HG03342 (cell line): ENCODE data around the gene CNIH1.
A peak's percentile ranks its signal among the peaks of the same experiment; 100 is the strongest.
"Not testable (repeated sequence)": the region's sequence is repeated elsewhere in the genome, so short reads cannot be mapped to it uniquely, and the experiment has no call there.

Experiments
- ATAC-seq: cut with Tn5 transposase; IDR thresholded peaks from one replicate; pipeline ENCODE4 v1.9.1; 2021; ENCODE audit warnings: mild to moderate bottlenecking, moderate library complexity; ENCODE audit not compliant: unreplicated experiment

The CNIH1 gene

DNA sequence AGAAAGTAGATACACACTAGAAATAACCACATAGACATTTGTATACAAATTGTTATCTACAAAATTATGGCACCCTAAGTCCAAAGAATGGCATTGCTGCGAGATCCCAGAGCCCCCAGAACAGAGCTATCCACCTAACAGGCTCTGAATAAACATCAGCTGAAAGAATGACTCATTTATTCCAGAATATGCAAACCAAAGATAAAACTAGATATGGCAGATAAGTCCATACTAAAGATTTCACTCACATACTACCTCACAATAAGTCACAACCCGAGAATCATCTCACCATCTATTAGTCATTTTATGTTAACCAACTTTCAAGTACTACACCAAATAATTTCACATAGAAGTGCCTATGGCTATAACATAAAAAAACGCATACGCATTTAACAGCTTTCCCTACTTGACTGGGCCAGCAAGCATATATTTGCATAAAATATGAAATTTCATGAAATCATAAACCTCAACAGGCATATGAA lies 5.6 kb downstream of the CNIH1 start:
- ATAC-seq = peak; percentile 71

GRCh38 chr14:54428527-54428926 lies 12.6 kb downstream of the CNIH1 start:
- ATAC-seq = no peak

DNA sequence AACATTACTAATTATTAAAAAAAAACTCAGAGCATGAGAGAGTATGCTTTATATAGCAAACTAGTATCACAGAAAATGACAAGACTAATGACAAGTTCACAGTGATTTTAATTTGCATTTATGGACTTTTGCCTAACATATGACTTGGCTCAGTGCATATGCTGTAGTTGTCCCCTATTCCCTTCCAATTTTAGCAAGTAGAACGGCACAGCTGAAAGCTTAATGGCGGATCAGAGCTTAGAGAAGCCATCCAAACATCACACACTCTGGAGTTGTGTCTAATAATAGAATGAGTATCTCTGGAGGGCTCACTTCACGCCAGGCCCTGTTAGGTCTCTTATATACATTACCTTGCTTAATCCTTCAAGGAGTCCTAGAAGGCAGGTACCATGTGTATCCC lies 13.3 kb downstream of the CNIH1 start:
- no peak for ATAC-seq

DNA sequence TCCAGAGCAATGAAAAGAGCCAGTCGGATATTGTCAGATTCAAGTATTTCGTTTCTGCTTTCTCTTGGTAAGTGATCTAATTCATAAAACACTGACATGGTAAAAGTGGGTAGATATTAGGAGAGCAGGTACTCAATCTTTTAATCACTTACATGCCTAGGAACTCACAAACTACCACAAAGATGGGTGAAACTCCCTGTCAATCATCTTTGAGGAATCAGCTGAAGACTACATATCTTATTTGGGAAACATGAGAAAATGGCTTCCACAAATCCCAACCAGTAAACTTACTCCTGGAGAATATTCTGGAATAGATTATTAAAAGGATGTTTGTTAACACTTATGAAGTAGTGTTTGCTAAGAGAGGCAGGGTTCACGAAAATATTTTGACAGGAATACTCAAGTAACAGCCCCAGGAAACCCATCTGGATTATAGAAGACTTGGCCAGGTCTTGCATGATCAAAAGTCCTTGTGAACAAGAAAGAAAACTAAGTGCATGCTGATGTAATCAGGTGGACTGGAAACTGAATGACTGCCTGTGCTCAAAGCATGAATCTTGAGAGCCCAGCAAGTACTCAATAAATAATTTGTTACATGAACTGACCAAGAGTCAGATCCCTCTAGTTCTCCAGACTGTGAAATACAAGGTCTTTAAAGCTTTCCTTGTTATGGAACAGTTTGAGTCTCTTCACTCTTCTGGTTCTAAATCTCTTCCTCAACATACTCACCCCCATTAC lies 15.5 kb downstream of the CNIH1 start:
- no peak for ATAC-seq

GRCh38 chr14:54425068-54425467 lies 16.1 kb downstream of the CNIH1 start:
- ATAC-seq = no peak

- ATAC-seq = no peak
Observed at GRCh38 chr14:54424479-54424901, 16.7 kb downstream of the CNIH1 start.

- no peak for ATAC-seq
Observed at GRCh38 chr14:54423991-54424390, 17.2 kb downstream of the CNIH1 start.

DNA sequence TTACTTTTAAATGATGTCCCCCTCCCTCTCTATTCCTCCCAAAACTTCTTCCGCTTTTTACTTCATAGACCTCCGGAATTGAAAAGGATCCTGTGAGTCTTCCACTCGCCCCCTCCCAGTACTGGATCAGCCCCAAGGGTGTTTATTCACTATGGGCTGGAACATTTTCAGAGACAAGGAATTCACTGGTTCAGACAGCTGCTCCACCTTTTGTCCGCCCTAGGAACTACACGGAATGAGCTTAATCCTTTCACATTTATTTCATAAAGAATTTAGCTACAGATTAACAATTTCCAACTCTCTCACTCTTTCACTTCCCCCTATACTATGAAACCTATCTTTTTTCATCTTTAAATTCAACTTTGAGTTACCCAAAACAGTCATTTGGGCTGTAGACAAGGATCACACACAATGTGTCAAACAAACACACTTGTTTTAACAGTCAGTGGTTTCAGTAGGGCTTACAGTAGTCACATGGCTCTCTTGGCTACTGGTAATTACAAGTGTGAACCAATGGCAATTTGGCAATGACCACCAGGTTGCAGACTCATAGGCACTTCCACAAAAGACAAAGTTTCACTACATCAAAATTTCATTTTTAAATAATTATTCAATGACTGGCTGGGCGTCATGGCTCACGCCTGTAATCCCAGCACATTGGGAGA lies 20.6 kb downstream of the CNIH1 start:
- ATAC-seq = no peak

DNA sequence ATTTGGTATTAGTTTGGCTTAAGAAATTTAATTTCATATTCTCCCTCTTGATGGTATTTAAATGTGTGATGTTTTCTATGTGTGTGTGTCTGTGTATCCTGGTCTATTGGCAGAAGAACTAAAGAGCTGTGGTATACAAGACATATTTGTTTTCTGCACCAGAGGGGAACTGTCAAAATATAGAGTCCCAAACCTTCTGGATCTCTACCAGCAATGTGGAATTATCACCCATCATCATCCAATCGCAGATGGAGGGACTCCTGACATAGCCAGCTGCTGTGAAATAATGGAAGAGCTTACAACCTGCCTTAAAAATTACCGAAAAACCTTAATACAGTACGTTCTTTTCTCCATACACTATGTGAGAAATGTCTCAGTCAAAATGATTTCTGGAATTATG lies 29.8 kb downstream of the CNIH1 start:
- ATAC-seq = no peak

GRCh38 chr14:54410215-54410614 lies 31.0 kb downstream of the CNIH1 start:
- ATAC-seq = no peak

GRCh38 chr14:54403401-54404005 lies 37.7 kb downstream of the CNIH1 start:
- ATAC-seq = not testable (repeated sequence)

GRCh38 chr14:54399560-54399959 lies 41.6 kb downstream of the CNIH1 start:
- ATAC-seq = no peak

GRCh38 chr14:54396493-54397335 lies 44.5 kb downstream of the CNIH1 start, which contains the start of gene CDKN3:
Gene CDKN3, plus strand, starts transcription at chr14:54397007. Its CDS starts 62 bp downstream, at chr14:54397069.
- peak; percentile 97 for ATAC-seq

GRCh38 chr14:54396183-54396492 lies 45.0 kb downstream of the CNIH1 start:
- no peak for ATAC-seq

DNA sequence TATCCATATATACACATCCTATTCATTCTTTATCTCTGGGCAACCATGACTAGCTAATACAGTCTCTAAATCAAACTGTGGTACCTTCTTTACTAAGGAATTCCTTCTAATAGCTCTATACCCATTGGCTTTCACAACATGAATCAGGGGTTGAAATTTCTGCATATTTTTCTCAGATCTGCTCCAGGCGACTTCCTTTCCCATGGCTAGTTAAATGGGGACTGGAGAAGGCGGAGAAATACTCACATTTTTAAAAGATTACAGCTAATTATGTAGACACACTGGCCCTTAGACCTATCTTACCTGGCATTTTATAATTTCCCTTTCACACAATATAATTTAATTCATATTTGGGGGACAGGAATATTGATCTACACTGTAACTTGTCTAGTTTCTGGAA lies 45.5 kb downstream of the CNIH1 start:
- no peak for ATAC-seq

DNA sequence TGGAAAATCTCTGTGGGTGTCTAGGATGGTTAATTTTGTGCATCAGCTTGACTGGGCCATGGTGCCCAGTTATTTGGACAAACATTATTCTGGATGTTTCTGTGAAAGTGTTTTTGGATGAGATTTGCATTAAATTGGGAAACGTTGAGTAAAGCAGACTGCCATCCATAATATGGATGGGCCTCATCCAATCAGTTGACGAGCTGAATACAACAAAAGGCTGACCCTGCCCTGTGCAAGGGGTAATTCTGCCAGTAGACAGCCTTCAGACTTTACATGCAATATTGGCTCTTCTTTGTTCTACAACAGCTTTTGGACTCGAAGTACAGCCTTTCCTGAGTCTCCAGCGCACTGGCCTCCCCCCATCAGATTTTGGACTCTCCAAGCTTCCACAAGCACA lies 45.9 kb downstream of the CNIH1 start:
- no peak for ATAC-seq

DNA sequence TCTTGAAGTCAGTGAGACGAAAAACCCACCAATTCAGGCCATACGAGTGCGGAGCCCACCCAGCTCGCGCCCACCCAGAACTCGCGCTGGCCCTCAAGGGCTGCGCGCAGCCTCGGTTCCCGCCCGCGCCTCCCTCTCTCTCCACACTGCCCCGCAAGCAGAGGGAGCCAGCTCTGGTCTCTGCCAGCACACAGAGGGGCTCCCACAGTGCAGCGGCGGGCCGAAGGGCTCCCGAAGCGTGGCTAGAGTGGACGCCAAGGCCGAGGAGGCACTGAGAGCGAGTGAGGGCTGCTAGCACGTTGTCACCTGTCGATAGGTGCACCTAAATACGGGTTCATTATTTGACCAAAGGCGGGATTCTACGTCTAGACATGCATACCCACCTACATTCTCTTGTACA lies 46.6 kb downstream of the CNIH1 start:
- no peak for ATAC-seq

DNA sequence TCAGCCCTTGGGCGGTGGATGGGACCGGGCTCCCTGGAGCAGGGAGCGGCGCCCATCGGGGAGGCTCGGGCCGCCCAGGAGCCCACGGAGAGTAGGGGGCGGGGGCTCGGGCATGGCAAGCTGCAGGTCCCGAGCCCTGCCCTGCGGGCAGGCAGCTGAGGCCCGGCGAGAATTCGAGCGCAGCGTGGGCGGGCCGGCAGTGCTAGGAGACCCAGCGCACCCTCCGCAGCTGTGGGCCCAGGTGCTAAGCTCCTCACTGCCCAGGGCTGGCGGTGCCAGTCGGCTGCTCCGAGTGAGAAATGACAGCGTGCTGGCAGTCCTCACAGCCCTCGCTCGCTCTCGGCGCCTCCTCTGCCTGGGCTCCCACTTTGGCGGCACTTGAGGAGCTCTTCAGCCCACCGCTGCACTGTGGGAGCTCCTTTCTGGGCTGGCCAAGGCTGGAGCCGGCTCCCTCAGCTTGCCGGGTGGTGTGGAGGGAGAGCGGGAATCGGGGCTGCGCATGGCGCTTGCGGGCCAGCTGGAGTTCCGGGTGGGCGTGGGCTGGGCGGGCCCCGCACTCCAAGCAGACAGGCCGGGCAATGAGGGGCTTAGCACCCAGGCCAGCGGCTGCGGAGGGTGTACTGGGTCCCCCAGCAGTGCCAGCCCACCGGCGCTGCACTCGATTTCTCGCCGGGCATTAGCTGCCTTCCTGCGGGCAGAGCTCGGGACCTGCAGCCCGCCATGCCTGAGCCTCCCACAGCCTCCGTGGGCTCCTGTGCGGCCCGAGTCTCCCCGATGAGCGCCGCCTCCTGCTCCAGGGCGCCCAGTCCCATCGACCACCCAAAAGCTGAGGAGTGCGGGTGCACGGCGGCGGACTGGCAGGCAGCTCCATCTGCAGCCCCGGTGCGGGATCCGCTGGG lies 47.9 kb downstream of the CNIH1 start:
- not testable (repeated sequence) for ATAC-seq

DNA sequence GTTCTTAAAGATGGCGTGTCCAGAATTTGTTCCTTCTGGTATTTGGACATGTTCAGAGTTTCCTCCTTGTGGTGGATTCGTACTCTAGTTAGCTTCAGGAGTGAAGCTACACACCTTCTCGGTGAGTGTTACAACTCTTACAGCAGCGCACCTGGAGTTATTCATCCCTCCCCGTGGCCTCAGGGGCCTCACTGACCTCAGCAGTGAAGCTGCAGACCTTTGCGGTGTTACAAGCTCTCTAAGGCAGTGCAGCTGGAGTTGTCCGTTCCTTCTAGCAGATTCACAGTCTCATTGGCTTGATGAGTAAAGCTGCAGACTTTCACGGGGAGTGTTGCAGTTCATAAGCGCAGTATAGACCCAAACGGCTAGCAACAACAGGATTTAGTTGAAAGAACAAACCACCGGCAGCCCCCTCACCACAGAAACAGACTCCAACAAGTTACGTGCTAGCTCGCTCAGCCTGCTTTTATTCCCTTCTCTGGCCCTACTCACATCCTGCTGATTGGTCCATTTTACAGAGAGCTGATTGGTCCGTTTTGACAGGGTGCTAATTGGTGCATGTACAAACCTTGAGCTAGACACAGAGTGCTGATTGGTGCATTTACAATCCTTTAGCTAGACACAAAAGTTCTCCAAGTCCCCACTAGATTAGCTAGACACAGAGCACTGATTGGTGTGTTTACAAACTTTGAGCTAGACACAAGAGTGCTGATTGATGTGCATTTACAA lies 48.9 kb downstream of the CNIH1 start:
- ATAC-seq = no peak
